Stimulated activated naive CD4-positive, alpha-beta T cell (primary cell): ENCODE results near the gene DUS1L.

Experiments used
- DNase-seq, 6 experiments: peaks; one replicate each; lab custom pipeline; 2025; lab: John Stamatoyannopoulos, UW

DUS1L gene

DNA sequence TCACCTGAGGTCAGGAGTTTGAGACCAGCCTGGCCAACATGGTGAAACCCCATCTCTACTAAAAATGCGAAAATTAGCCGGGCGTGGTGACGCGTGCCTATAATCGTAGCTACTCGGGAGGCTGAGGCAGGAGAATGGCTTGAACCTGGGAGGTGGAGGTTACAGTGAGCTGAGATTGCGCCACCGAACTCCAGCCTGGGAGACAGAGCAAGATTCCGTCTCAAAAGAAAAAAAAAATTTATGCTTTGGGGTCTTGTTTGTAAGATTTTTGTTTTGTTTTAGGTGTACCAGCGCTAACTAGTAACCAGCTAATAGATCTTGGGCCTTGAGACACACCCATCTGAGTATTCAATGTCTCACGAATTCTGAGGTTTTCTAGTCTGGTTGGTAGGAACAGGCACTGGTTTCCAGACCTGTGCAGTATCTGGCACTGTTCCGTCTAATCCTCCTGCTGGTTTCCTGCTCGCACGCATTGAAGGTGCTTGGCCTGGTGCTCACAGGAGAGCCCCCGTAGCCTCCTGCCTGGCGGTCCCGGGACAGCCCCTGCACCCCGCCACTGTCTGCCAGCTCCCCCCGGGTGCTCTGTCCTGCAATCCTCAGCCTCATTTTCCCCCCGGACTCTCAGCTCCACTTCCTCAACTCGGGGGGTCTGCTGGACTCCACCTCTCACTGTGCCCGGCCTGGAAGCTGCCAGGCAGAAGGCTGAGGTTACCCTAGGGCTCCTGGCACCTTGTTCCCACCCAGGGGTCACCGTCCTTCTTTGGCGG is 10.6 kb upstream of the DUS1L start:
- DNase-seq = no peak

- no peak for DNase-seq
These were observed 7.8 kb upstream of the DUS1L start for GRCh38 chr17:82073446-82073845.

- no peak for DNase-seq
These were observed 7.2 kb upstream of the DUS1L start for GRCh38 chr17:82072827-82073226.

- DNase-seq = no peak
These were observed 5.0 kb upstream of the DUS1L start for GRCh38 chr17:82070611-82071010.

DNA sequence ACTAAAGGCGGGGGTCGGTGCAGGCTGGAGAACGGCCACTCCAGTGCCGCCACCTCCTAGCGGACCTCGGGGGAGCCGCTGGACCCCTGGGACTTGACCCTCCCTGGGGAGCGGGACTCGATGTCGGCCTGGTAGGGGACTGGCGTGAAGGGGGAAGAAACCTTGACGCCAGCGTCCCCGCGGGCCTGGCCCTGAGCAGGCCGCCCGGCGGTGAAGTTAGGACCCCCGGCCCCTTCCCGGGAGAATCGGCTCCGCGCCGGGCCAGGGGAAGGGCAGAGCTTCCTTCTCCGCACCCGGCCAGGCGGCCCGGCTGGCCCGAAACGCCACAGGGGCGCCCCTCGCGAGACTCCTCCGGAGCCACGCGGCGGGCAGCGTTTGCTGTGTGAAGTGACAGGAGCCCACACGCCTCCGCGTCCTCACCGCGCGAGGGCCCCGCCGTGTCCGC is 389 bp downstream of the DUS1L start:
- DNase-seq = peak in 3 of 6 experiments; percentile 44 to 64 (median 51)

- DNase-seq = no peak
These were observed 991 bp downstream of the DUS1L start for GRCh38 chr17:82064433-82065192.

GRCh38 chr17:82063424-82064415 is 1.9 kb downstream of the DUS1L start:
- DNase-seq = no peak

DNA sequence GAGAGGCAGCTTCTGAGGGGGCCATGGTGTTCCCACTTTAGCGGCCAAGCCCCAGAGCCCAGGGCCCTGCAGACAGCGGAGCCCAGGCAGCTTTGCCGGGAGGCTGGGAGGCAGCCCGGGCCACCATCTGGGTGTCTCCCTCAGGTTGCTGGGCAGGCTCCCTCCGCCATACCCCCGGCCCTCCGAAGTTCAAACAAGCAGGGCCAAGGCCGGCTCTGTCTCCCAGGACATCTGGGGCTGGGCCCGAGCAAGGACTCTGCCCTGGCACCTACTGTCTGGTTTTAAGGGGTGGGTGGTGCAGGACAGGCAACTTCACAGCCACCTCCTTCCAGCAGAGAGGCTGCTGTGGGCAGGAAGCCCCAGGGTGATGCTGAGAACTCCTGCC is 2.6 kb downstream of the DUS1L start:
- no peak for DNase-seq

- DNase-seq = no peak
These were observed 3.3 kb downstream of the DUS1L start for GRCh38 chr17:82062076-82062983.

- no peak for DNase-seq
These were observed 4.3 kb downstream of the DUS1L start for GRCh38 chr17:82061047-82061925.

- DNase-seq = no peak
These were observed 5.0 kb downstream of the DUS1L start for GRCh38 chr17:82060614-82061013.

- no peak for DNase-seq
These were observed 5.6 kb downstream of the DUS1L start for GRCh38 chr17:82060001-82060380.

DNA sequence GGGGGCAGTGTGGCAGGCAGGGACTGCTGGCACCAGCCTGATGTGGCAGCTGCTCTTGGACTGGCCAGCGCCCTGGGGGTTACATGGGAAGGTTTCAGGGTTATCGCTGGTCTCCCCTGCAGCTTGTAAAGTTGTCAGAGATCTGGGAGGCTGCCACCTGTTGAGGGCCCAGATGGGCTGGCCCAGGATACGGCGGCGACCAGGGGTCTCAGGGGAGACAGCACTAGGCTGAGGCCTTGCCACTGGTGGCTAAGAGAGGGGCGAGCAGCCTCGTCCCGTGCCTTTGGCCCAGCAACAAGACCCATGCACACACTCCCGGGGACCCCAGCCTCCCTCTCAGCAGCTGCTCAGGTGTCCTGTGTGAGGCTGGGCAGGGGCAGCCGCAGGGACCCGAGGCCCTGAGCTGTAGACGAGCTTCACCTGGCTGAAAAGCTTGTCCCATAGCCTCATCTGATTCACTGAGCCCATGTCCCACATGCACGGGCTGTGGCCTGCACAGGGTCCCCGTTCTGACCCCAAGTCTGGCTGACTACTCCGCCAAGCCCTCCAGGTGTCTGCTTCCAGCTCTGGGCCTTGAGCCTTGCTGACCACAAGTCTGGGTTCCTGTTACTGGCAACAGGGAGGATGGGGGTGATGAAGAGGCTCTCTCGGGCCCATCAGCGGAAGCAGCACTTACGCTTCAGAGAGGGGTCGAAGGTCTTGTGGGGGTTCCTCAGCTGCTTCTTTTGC is 6.2 kb downstream of the DUS1L start:
- DNase-seq = no peak

DNA sequence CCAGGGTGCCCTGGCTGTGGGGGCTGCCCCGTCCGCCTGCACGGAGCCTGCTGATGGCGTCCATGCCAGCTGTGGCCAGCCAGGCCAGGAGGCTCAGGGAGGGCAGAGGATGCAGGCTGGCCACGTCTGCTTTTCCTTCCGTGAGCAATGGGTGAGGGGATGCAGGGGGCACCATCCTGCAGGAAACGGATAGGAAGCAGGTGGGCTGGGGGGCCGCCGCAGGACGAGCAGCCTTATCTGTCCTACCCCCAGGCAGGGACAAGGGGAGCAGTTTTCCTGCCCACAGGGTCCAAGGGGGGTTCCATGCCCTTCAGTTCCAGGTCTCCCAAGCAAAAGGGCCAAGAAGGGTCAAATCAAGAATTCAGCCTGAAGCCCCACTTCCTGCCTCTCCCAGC is 6.8 kb downstream of the DUS1L start:
- no peak for DNase-seq

GRCh38 chr17:82058230-82058854 is 7.3 kb downstream of the DUS1L start:
- DNase-seq = no peak

GRCh38 chr17:82056729-82057621 is 8.6 kb downstream of the DUS1L start:
- no peak for DNase-seq

DNA sequence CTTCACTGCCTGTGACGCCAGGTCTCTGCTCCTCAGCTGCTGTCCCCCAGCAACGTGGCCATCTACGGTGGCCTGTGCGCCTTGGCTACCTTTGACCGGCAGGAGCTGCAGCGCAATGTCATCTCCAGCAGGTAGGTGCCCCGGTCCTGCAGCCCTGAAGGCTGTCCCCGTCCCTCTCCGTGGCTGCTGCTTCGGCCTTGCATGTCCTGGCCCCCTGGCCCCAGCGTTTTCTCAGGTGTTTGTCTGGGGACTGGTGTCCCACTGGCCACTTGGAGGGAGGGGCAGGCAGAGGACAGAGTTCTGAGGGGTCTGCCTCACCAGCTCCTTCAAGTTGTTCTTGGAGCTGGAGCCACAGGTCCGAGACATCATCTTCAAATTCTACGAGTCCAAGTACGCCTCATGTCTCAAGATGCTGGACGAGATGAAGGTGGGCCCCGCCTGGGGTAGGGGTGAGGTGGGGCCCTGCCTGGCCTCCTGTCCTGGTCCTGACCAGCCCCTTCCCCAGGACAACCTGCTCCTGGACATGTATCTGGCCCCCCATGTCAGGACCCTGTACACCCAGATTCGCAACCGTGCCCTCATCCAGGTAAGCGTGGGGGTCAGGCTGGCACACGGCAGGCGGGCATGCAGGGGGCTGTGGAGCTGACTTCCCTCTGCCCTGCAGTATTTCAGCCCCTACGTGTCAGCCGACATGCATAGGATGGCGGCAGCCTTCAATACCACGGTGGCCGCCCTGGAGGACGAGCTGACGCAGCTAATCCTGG is 9.5 kb downstream of the DUS1L start:
- DNase-seq = no peak
